Measurements from ENCODE around the gene NBEA.
"Not testable (repeated sequence)": the region's sequence is repeated elsewhere in the genome, so short reads cannot be mapped to it uniquely, and the experiment has no call there.

Gene NBEA

GRCh38 chr13:35092251-35092650 is 150.2 kb downstream of the NBEA start:
- DNase-seq: no peak

- no peak for DNase-seq
Observed at GRCh38 chr13:35092751-35093150, 150.7 kb downstream of the NBEA start.

GRCh38 chr13:35093356-35093755 is 151.3 kb downstream of the NBEA start:
- no peak for DNase-seq

- not testable (repeated sequence) for DNase-seq
Observed at GRCh38 chr13:35106771-35107170, 164.7 kb downstream of the NBEA start.

GRCh38 chr13:35107535-35107934 is 165.5 kb downstream of the NBEA start:
- DNase-seq: no peak

GRCh38 chr13:35113612-35114011 is 171.5 kb downstream of the NBEA start:
- DNase-seq: not testable (repeated sequence)

- DNase-seq: no peak
Observed at GRCh38 chr13:35127466-35127865, 185.4 kb downstream of the NBEA start.

- no peak for DNase-seq
Observed at GRCh38 chr13:35129500-35129899, 187.4 kb downstream of the NBEA start.

GRCh38 chr13:35131471-35131870 is 189.4 kb downstream of the NBEA start:
- no peak for DNase-seq

- DNase-seq: no peak
Observed at GRCh38 chr13:35136585-35136984, 194.5 kb downstream of the NBEA start.

GRCh38 chr13:35139591-35139990 is 197.5 kb downstream of the NBEA start:
- DNase-seq: no peak

GRCh38 chr13:35140321-35140720 is 198.3 kb downstream of the NBEA start:
- DNase-seq: peak; percentile 46 to 52

- DNase-seq: no peak
Observed at GRCh38 chr13:35140831-35141230, 198.8 kb downstream of the NBEA start.

- DNase-seq: no peak
Observed at GRCh38 chr13:35143123-35143522, 201.1 kb downstream of the NBEA start.

- no peak for DNase-seq
Observed at GRCh38 chr13:35144166-35144890, 202.3 kb downstream of the NBEA start.

GRCh38 chr13:35146686-35147085 is 204.6 kb downstream of the NBEA start:
- no peak for DNase-seq

- peak; percentile 66 to 69 for DNase-seq
Observed at GRCh38 chr13:35157143-35157755, 215.2 kb downstream of the NBEA start.

GRCh38 chr13:35159041-35159440 is 217.0 kb downstream of the NBEA start:
- DNase-seq: no peak

- DNase-seq: no peak
Observed at GRCh38 chr13:35160896-35161295, 218.8 kb downstream of the NBEA start.

GRCh38 chr13:35162420-35162819 is 220.3 kb downstream of the NBEA start:
- no peak for DNase-seq

- DNase-seq: no peak
Observed at GRCh38 chr13:35163674-35164073, 221.6 kb downstream of the NBEA start.

GRCh38 chr13:35164324-35164932 is 222.4 kb downstream of the NBEA start:
- DNase-seq: peak; percentile 42 to 43

- DNase-seq: no peak
Observed at GRCh38 chr13:35165205-35165604, 223.1 kb downstream of the NBEA start.

- no peak for DNase-seq
Observed at GRCh38 chr13:35179494-35179893, 237.4 kb downstream of the NBEA start.

All from SHP77 (cell line).